H9 (cell line): ENCODE data around the gene ZGLP1. TPM values are rescaled to one million over a fixed set of nuclear protein-coding genes. Genes with fewer than 3 reads are reported as not detected.

Experiments
- DNase-seq: peaks from one replicate; pipeline ENCODE4 v3.0.0-alpha.2; 2017
- H2AFZ ChIP-seq: one replicate; pipeline ENCODE4 v1.6.1; 2013; ENCODE audit warnings: mild to moderate bottlenecking, low read length, control low read depth, moderate library complexity
- H2AK5ac ChIP-seq: 2 replicates; pipeline ENCODE4 v1.6.1; 2013; ENCODE audit warnings: low read length, control low read depth, mixed read lengths; ENCODE audit not compliant: insufficient read length
- H2BK120ac ChIP-seq: one replicate; pipeline ENCODE4 v1.6.1; 2013; ENCODE audit warnings: low read depth, mild to moderate bottlenecking, low read length, control low read depth, inconsistent platforms; ENCODE audit not compliant: poor library complexity, severe bottlenecking
- H2BK12ac ChIP-seq: 2 replicates; pipeline ENCODE4 v1.6.1; 2013; ENCODE audit warnings: low read length, control low read depth, mixed read lengths, low read depth; ENCODE audit not compliant: insufficient read length
- H2BK15ac ChIP-seq: 2 replicates; pipeline ENCODE4 v1.6.1; 2013; ENCODE audit warnings: low read depth, low read length, control low read depth
- H2BK20ac ChIP-seq: one replicate; pipeline ENCODE4 v1.6.1; 2013; ENCODE audit warnings: low read depth, mild to moderate bottlenecking, low read length, control low read depth, inconsistent platforms; ENCODE audit not compliant: poor library complexity, severe bottlenecking
- H2BK5ac ChIP-seq: 2 replicates; pipeline ENCODE4 v1.6.1; 2013; ENCODE audit warnings: low read length, control low read depth, mixed read lengths; ENCODE audit not compliant: insufficient read length
- H3K14ac ChIP-seq: 2 replicates; pipeline ENCODE4 v1.6.1; 2013; ENCODE audit warnings: low read length, control low read depth; ENCODE audit not compliant: insufficient read depth
- H3K18ac ChIP-seq: 2 replicates; pipeline ENCODE4 v1.6.1; 2013; ENCODE audit warnings: low read depth, mild to moderate bottlenecking, mixed read lengths, low read length, control low read depth; ENCODE audit not compliant: insufficient read length
- H3K23ac ChIP-seq: 2 replicates; pipeline ENCODE4 v1.6.1; 2013; ENCODE audit warnings: low read length, control low read depth, mixed read lengths, low read depth; ENCODE audit not compliant: insufficient read length
- H3K23me2 ChIP-seq: 2 replicates; pipeline ENCODE4 v1.6.1; 2013; ENCODE audit warnings: low read depth, mild to moderate bottlenecking, mixed read lengths, low read length, control low read depth; ENCODE audit not compliant: insufficient read length, poor library complexity, severe bottlenecking
- H3K27ac ChIP-seq: 2 replicates; pipeline ENCODE4 v1.5.1; 2013; ENCODE audit warnings: low read length, control low read depth, mixed read lengths, low read depth; ENCODE audit not compliant: insufficient read length
- H3K27me3 ChIP-seq: 2 replicates; pipeline ENCODE4 v1.6.1; 2013; ENCODE audit warnings: low read length, control low read depth, inconsistent platforms; ENCODE audit not compliant: insufficient read depth
- H3K4ac ChIP-seq: 2 replicates; pipeline ENCODE4 v1.6.1; 2013; ENCODE audit warnings: low read depth, mild to moderate bottlenecking, control low read depth, inconsistent platforms, low read length, moderate library complexity
- H3K4me1 ChIP-seq: 2 replicates; pipeline ENCODE4 v1.6.1; 2013; ENCODE audit warnings: low read length, control low read depth, inconsistent platforms; ENCODE audit not compliant: insufficient read depth
- H3K4me2 ChIP-seq: 2 replicates; pipeline ENCODE4 v1.6.1; 2013; ENCODE audit warnings: low read length, control low read depth, mixed read lengths; ENCODE audit not compliant: insufficient read length, insufficient read depth
- H3K56ac ChIP-seq: 2 replicates; pipeline ENCODE4 v1.6.1; 2013; ENCODE audit warnings: low read depth, mild to moderate bottlenecking, mixed read lengths, low read length, control low read depth; ENCODE audit not compliant: insufficient read length
- H3K79me1 ChIP-seq: 2 replicates; pipeline ENCODE4 v1.6.1; 2013; ENCODE audit warnings: low read depth, mild to moderate bottlenecking, moderate library complexity, low read length, control low read depth, inconsistent platforms; ENCODE audit not compliant: insufficient read depth, poor library complexity, severe bottlenecking
- H3K79me2 ChIP-seq: 2 replicates; pipeline ENCODE4 v1.6.1; 2013; ENCODE audit warnings: low read length, control low read depth, inconsistent platforms; ENCODE audit not compliant: insufficient read depth
- H3K9ac ChIP-seq: 2 replicates; pipeline ENCODE4 v1.6.1; 2013; ENCODE audit warnings: low read length, control low read depth, mixed read lengths; ENCODE audit not compliant: insufficient read length; ENCODE audit errors: extremely low read depth
- H3K9me3 ChIP-seq: one replicate; pipeline ENCODE4 v1.6.1; 2013; ENCODE audit warnings: low read depth, low read length, inconsistent platforms; ENCODE audit not compliant: control insufficient read depth
- H3T11ph ChIP-seq: one replicate; pipeline ENCODE4 v1.6.1; 2013; ENCODE audit warnings: mild to moderate bottlenecking, low read length, control low read depth, inconsistent platforms
- H4K20me1 ChIP-seq: one replicate; pipeline ENCODE4 v1.6.1; 2013; ENCODE audit not compliant: control insufficient read depth, insufficient read length, insufficient read depth
- H4K5ac ChIP-seq: 2 replicates; pipeline ENCODE4 v1.6.1; 2013; ENCODE audit warnings: low read depth, mild to moderate bottlenecking, mixed read lengths, low read length, control low read depth; ENCODE audit not compliant: insufficient read length
- H4K8ac ChIP-seq: replicated peaks from 2 replicates; pipeline ENCODE4 v1.6.1; 2013; ENCODE audit warnings: low read length, control low read depth, mixed read lengths, low read depth; ENCODE audit not compliant: insufficient read length
- H4K91ac ChIP-seq: 2 replicates; pipeline ENCODE4 v1.6.1; 2013; ENCODE audit warnings: low read depth, mild to moderate bottlenecking, moderate library complexity, mixed read lengths, low read length, control low read depth; ENCODE audit not compliant: insufficient read length
- H3K27ac Mint-ChIP-seq, 3 experiments: 2 replicates in 2 of 3; 3 replicates in 1 of 3; pipeline ENCODE4 v1.8.0; 2020 to 2021; ENCODE audit warnings: mixed read lengths in 3 of 3, mild to moderate bottlenecking in 1 of 3, moderate library complexity in 1 of 3
- H3K27me3 Mint-ChIP-seq: 2 replicates; pipeline ENCODE4 v1.8.0; 2021; ENCODE audit warnings: low read depth, mild to moderate bottlenecking, moderate library complexity, mixed read lengths
- H3K36me3 Mint-ChIP-seq, 3 experiments: 2 replicates in 2 of 3; 3 replicates in 1 of 3; pipeline ENCODE4 v1.8.0; 2020 to 2021; ENCODE audit warnings: low read depth in 3 of 3, mixed read lengths in 3 of 3; ENCODE audit not compliant: insufficient read depth in 1 of 3
- H3K4me1 Mint-ChIP-seq, 2 experiments: 2 replicates each; pipeline ENCODE4 v1.8.0; 2020; ENCODE audit warnings: mixed read lengths in 2 of 2
- H3K4me3 Mint-ChIP-seq, 2 experiments: 2 replicates in 1 of 2; 3 replicates in 1 of 2; pipeline ENCODE4 v1.8.0; 2020 to 2021; ENCODE audit warnings: mild to moderate bottlenecking in 2 of 2, mixed read lengths in 2 of 2, moderate library complexity in 1 of 2
- H3K9me3 Mint-ChIP-seq, 2 experiments: 2 replicates in 1 of 2; 3 replicates in 1 of 2; pipeline ENCODE4 v1.8.0; 2020; ENCODE audit warnings: mild to moderate bottlenecking in 2 of 2, mixed read lengths in 2 of 2, moderate library complexity in 1 of 2
- CTCF ChIP-seq: fragments of 200-600 bp; sonication (generic); conservative IDR thresholded peaks from 3 replicates; pipeline ENCODE4 v1.8.0; 2021; ENCODE audit warnings: antibody characterized with exemption, mild to moderate bottlenecking
- WGBS: extraction: QIAGEN DNeasy Blood & Tissue Kit; methylation state at CpG from one replicate; pipeline ENCODE4 v1.1.7; 2013; ENCODE audit warnings: missing lambda C conversion rate, low lambda C conversion rate, mixed read lengths; ENCODE audit not compliant: insufficient read length; ENCODE audit errors: extremely low coverage; 5-methylcytosine and 5-hydroxymethylcytosine counted together
- total RNA-seq: library from RNA; stranded (reverse); gene quantifications from 2 replicates; pipeline ENCODE4 v1.2.1, GENCODE V29; 2021

ZGLP1 gene
- total RNA-seq, 1 experiment from 2014 or later: 6.9 TPM

GRCh38 chr19:10316229-10317044 lies 6.8 kb upstream of the ZGLP1 start:
- Histone ChIP-seq H3K79me2 (no peaks in the 10 kb centered on the region), H4K91ac (no peak overlapping the region), H3K4me2 (peak overlapping the region; percentile 0), H3T11ph (no peak overlapping the region), H3K18ac (no peak overlapping the region), H4K5ac (no peak overlapping the region), H3K27me3 (no peaks in the 10 kb centered on the region), H3K4ac (no peak overlapping the region), H2BK20ac (no peak overlapping the region), H3K56ac (no peak overlapping the region), H3K4me1 (no peaks in the 10 kb centered on the region), H3K23ac (no peak overlapping the region), H2BK5ac (no peak overlapping the region), H2BK120ac (no peak overlapping the region), H3K9ac (no peak overlapping the region), H4K20me1 (no peaks in the 10 kb centered on the region), H3K23me2 (peaks cover 3% of the 10 kb centered on the region), H3K79me1 (no peaks in the 10 kb centered on the region), H3K14ac (no peak overlapping the region), H2AFZ (no peak overlapping the region), H2AK5ac (no peak overlapping the region), H3K9me3 (no peaks in the 10 kb centered on the region), H4K8ac (no peak overlapping the region), H2BK15ac (no peak overlapping the region), H2BK12ac (no peak overlapping the region), H3K27ac (no peak overlapping the region)
- peaks cover 11 to 14% of the 10 kb centered on the region in 2 experiments for H3K4me1 Mint-ChIP-seq
- peak overlapping the region; percentile 87 to 93 for H3K4me3 Mint-ChIP-seq
- no peak for TF ChIP-seq CTCF
- DNase-seq: no peak
- WGBS: no CpG with 5 or more reads among the region's 19 CpGs
- H3K36me3 Mint-ChIP-seq: peaks cover 13 to 46% (median 26%) of the 10 kb centered on the region in 3 experiments
- H3K27ac Mint-ChIP-seq: peak overlapping the region; percentile 77 to 92 (median 90); a peak in 5 of 7 replicates
- peaks cover 2% of the 10 kb centered on the region for H3K27me3 Mint-ChIP-seq
- no peaks in the 10 kb centered on the region for H3K9me3 Mint-ChIP-seq
